ENCODE measurements around the gene ARL4C.
A peak's percentile ranks its signal among the peaks of the same experiment; 100 is the strongest.

The ARL4C gene

GRCh38 chr2:234500394-234501006 lies 3.6 kb upstream of the ARL4C start:
- DNase-seq (ENCODE audit: low spot score): no peak
- no peak overlapping the region for H3K4me3 ChIP-seq
- TF ChIP-seq CTCF (IDR thresholded peaks at IDR 0.05): peak; percentile 26
- no peak overlapping the region for H3K27ac ChIP-seq

- no peak for DNase-seq (ENCODE audit: low spot score)
- Histone ChIP-seq H3K4me3 (peak overlapping the region; percentile 77), H3K27ac (peak overlapping the region; percentile 77 to 87)
- TF ChIP-seq CTCF (IDR thresholded peaks at IDR 0.05): no peak
Observed at GRCh38 chr2:234497594-234498235, 834 bp upstream of the ARL4C start.

GRCh38 chr2:234496055-234496834 lies 636 bp downstream of the ARL4C start:
- peak overlapping the region; percentile 77 for H3K4me3 ChIP-seq
- no peak for DNase-seq (ENCODE audit: low spot score)
- no peak for TF ChIP-seq CTCF (IDR thresholded peaks at IDR 0.05)
- peak overlapping the region; percentile 65 to 87 for H3K27ac ChIP-seq

- no peak for DNase-seq (ENCODE audit: low spot score)
- no peak for TF ChIP-seq CTCF (IDR thresholded peaks at IDR 0.05)
- H3K27ac ChIP-seq: peak overlapping the region in 1 of 2 donors; percentile 87
Observed at GRCh38 chr2:234495251-234496054, 1.4 kb downstream of the ARL4C start.

GRCh38 chr2:234494361-234495250 lies 2.3 kb downstream of the ARL4C start:
- no peak for DNase-seq (ENCODE audit: low spot score)
- Histone ChIP-seq H3K4me3 (peak overlapping the region; percentile 77), H3K27ac (no peak overlapping the region)
- no peak for TF ChIP-seq CTCF (IDR thresholded peaks at IDR 0.05)

More at GRCh38 chr2:234495251-234496054, 1.4 kb downstream of the ARL4C start:
- H3K4me3 ChIP-seq: peak overlapping the region; percentile 77

GRCh38 chr2:234493796-234494195 lies 3.1 kb downstream of the ARL4C start:
- no peak overlapping the region for H3K27ac ChIP-seq
- TF ChIP-seq CTCF (IDR thresholded peaks at IDR 0.05): no peak
- peak overlapping the region; percentile 77 for H3K4me3 ChIP-seq
- DNase-seq (ENCODE audit: low spot score): no peak

Data from coronary artery (tissue), 2 donors.